GM12874 (cell line): ENCODE data around the gene NUP160.

ENCODE experiments used
- TF ChIP-seq, protein P1 (sequence below): IDR thresholded peaks from 2 replicates; pipeline ENCODE4 v1.5.1; 2011; ENCODE audit warnings: low read depth, mild to moderate bottlenecking, control low read depth, low read length, moderate library complexity; ENCODE audit not compliant: insufficient read depth

NUP160 gene

DNA sequence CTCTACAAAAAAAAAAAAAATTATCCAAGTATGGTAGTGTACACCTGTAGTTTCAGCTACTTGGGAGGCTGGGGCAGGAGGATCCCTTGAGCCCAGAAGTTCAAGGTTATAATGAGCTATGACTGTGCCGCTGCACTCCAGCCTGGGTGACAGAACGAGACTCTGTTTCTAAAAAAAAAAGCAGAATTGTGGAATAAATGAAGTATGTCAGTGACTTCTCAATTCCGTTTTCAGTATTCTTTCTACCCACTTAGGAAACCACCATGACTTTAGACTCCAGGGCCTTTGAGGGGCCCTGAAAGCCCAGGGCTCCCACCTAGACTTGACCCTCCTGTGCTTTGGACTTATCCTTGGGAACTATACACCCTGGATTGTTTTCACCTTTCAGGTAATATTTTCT is 6.5 kb upstream of the NUP160 start:
- TF ChIP-seq, protein P1, sequence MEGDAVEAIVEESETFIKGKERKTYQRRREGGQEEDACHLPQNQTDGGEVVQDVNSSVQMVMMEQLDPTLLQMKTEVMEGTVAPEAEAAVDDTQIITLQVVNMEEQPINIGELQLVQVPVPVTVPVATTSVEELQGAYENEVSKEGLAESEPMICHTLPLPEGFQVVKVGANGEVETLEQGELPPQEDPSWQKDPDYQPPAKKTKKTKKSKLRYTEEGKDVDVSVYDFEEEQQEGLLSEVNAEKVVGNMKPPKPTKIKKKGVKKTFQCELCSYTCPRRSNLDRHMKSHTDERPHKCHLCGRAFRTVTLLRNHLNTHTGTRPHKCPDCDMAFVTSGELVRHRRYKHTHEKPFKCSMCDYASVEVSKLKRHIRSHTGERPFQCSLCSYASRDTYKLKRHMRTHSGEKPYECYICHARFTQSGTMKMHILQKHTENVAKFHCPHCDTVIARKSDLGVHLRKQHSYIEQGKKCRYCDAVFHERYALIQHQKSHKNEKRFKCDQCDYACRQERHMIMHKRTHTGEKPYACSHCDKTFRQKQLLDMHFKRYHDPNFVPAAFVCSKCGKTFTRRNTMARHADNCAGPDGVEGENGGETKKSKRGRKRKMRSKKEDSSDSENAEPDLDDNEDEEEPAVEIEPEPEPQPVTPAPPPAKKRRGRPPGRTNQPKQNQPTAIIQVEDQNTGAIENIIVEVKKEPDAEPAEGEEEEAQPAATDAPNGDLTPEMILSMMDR = no peak

DNA sequence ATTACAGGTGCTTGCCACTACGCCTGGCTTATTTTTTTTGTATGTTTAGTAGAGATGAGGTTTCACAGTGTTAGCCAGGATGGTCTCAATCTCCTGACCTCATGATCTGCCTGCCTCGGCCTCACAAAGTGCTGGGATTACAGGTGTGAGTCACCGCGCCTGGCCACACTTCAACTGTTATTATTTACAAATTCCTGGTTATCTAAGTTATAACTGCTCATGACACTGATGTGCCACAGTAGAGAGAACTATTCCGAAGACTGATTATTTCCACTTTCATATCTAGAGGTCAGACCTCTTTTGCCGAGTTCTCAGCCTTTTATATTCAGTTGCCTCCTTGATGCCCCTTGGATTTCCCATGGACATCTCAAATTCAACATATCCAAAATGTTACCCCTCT is 3.9 kb upstream of the NUP160 start:
- TF ChIP-seq, protein P1 = no peak

DNA sequence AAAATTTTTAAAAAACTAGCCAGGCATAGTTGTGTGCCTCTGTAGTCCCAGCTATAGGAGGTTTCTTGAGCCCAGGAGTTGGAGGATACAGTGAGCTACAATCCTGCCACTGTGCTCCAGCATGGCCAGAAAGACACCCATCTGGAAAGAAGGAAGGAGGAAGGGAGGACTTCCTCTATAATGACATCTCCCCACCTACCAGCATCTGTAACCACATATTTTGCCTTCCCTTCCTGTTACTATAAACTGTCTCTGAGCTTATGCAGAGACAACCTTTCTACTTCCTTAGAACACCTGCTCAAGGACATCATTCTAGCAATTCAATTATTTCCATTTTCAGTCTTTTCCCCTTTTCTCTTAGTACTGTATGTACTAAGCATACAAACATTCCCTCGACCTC is 2.2 kb upstream of the NUP160 start:
- TF ChIP-seq, protein P1 = no peak

DNA sequence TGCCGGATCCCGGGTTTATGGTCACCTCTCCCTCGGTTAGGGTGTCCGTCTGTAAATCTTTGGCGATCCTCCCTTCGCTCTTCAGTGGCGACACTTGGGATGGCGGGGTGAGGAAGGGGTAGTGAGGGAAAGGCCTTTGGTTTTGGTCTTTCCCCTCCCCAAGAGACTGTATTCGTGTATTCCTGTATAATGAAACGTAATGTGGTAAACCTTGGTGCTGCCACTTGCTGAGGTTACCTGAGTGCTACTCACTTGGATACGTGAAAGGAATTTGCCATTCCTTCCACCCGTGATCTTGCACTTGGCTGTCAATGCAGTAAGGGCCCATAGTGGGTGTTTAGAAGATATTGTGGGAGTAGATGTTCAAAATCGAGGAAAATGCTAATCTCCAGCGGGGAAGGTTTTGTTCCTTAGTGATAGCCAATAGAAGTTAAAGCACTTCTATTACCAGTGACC is 578 bp upstream of the NUP160 start:
- TF ChIP-seq, protein P1 = no peak

DNA sequence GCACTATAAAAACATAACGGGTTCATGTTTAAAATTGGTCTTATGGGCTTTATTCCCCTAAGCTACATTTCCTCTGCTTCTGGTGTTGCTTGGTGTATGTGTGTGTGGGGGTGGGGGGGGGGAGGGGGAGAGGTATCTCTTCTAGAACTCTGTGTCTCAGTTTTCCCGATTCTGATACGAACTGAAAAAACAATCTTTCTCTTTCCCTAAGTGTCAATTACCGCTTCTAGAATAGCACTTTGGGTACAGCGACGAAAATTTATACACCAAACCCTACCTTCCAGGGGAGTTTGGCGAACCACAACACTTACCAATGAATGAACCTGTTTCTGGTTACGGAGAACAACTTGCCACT is 636 bp downstream of the NUP160 start:
- TF ChIP-seq, protein P1 = no peak

DNA sequence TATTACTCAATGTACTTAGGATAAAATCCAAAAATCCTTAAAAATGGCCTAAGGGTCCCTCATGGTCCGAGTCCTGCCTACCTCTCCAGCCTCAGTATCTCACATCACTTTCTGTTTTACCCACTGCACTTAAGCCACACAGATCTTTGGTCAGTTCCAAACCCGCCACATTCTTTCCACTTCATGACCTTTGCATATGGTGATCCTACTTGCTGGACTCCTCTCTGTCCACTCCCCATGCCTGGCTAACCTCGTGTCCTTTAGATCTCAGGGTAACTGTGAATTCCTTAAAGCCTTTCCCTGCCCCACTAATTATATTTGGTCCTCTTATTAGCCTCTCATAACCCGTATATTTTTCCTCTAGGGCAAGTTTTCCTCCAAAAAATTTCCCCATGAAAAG is 1.2 kb downstream of the NUP160 start:
- TF ChIP-seq, protein P1 = no peak

DNA sequence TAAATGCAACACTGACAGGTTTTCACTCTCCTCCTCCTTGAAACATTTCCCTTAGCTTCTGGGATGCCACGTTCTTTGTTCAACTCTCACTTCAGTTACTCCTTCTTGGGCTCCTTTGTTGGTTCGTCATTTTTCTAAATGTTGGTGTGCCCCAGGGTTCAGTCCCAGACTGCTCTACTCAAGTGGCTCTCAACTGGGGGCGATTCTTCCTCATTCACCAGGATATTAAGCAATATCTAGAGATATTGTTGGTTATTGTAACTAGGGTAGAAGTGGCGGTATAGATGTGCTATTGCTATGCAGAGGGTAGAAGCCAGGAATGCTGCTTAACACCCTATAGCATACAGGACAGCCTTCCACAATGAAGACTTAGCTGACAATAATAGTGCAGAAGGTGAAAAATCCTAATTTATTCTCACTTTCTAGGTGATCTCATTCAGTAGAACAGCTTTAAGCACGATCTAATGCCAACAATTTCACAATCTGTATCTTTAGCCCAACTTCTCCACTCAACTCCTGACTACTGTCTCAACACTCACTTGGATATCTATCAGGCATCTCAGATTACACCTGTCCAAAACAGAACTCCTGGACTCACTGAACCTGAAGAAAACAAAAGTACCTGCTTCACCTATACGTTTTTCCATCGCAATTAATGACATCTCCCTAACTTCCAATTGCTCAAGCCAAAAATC is 4.6 kb downstream of the NUP160 start:
- TF ChIP-seq, protein P1 = no peak
